Uterus (tissue), 2 donors: Measurements from ENCODE around the gene SLC29A1.

Experiments used
- CTCF ChIP-seq, 4 experiments: fragments of 200-600 bp in 2 of 4; fragments of 450-650 bp in 2 of 4; sonication (generic) in 2 of 4; IDR thresholded peaks; one replicate each; pipeline ENCODE4 v1.5.1; 2016 to 2019; ENCODE audit warnings: antibody characterized with exemption in 4 of 4, mild to moderate bottlenecking in 2 of 4, moderate library complexity in 1 of 4
- POLR2A ChIP-seq, 2 donors: fragments of 450-650 bp; IDR thresholded peaks; one replicate each; pipeline ENCODE4 v1.6.1; 2016; ENCODE audit warnings: antibody characterized with exemption in 2 of 2, mild to moderate bottlenecking in 1 of 2, moderate library complexity in 1 of 2

- TF ChIP-seq CTCF (IDR thresholded peaks at IDR 0.05), result no peak
- TF ChIP-seq POLR2A (IDR thresholded peaks at IDR 0.05), result no peak
These were observed 26.8 kb downstream of the SLC29A1 start for GRCh38 chr6:44250067-44250717.
